IMR-90 (cell line): Measurements from ENCODE around the gene DOK4. TPM values are rescaled to one million over a fixed set of nuclear protein-coding genes. Genes with fewer than 3 reads are reported as not detected.

ENCODE experiments used
- ATAC-seq: fragments of 200-7000 bp; cut with Tn5 transposase; 2 replicates; pipeline ENCODE4 v1.9.1; 2020; ENCODE audit warnings: low read depth, mild to moderate bottlenecking, moderate library complexity
- BruUV-seq: library from RNA; stranded (reverse); fragments of 400-500 nt; replicated peaks from 2 replicates; lab custom pipeline; 2021; lab: Mats Ljungman, UMichigan
- CTCF ChIA-PET: fragments of 300-600 bp; formaldehyde crosslinking; extraction: SDS; loops from one replicate; lab custom pipeline; 2021; ENCODE audit warnings: antibody characterized with exemption; lab: Yijun Ruan, JAX
- POLR2A ChIA-PET: fragments of 300-600 bp; sonication (Branson Sonifier 250); formaldehyde crosslinking; loops from one replicate; lab custom pipeline; 2022; ENCODE audit warnings: antibody characterized with exemption; ENCODE audit not compliant: unreplicated experiment; lab: Charles Lee
- DNase-seq: peaks from one replicate; pipeline ENCODE4 v3.0.0; 2013
- H2AFZ ChIP-seq: replicated peaks from 2 replicates; pipeline ENCODE3; 2013; ENCODE audit warnings: low read length, mild to moderate bottlenecking; ENCODE audit not compliant: poor library complexity
- H2AK5ac ChIP-seq: 2 replicates; pipeline ENCODE4 v1.6.1; 2013; ENCODE audit warnings: low read depth, low read length, inconsistent platforms
- H2AK9ac ChIP-seq: replicated peaks from 2 replicates; pipeline ENCODE3; 2013; ENCODE audit warnings: mild to moderate bottlenecking, low read depth, low read length, moderate library complexity; ENCODE audit not compliant: poor library complexity
- H2BK120ac ChIP-seq: 2 replicates; pipeline ENCODE4 v1.6.1; 2013; ENCODE audit warnings: low read depth, low read length, inconsistent platforms
- H2BK15ac ChIP-seq: 3 replicates; pipeline ENCODE4 v1.6.1; 2013; ENCODE audit warnings: low read depth, low read length, inconsistent platforms
- H2BK20ac ChIP-seq: 2 replicates; pipeline ENCODE4 v1.6.1; 2013; ENCODE audit warnings: low read depth, mild to moderate bottlenecking, inconsistent platforms, low read length, moderate library complexity
- H2BK5ac ChIP-seq: 2 replicates; pipeline ENCODE4 v1.6.1; 2013; ENCODE audit warnings: mild to moderate bottlenecking, low read depth, low read length, inconsistent platforms; ENCODE audit not compliant: poor library complexity, severe bottlenecking
- H3K14ac ChIP-seq: replicated peaks from 2 replicates; pipeline ENCODE4 v1.6.1; 2013; ENCODE audit warnings: low read depth, low read length, inconsistent platforms
- H3K18ac ChIP-seq: 2 replicates; pipeline ENCODE4 v1.6.1; 2013; ENCODE audit warnings: low read depth, low read length, control low read depth
- H3K23ac ChIP-seq: 2 replicates; pipeline ENCODE4 v1.6.1; 2013; ENCODE audit warnings: low read depth, low read length, inconsistent platforms
- H3K27ac ChIP-seq: 2 replicates; pipeline ENCODE4 v1.5.1; 2013; ENCODE audit warnings: mild to moderate bottlenecking, control low read depth, low read length; ENCODE audit not compliant: insufficient read depth
- H3K27me3 ChIP-seq: 2 replicates; pipeline ENCODE4 v1.6.1; 2013; ENCODE audit warnings: low read length; ENCODE audit not compliant: control insufficient read depth, insufficient read depth
- H3K36me3 ChIP-seq: 2 replicates; pipeline ENCODE4 v1.6.1; 2013; ENCODE audit warnings: low read length, mixed read lengths; ENCODE audit not compliant: control insufficient read depth, insufficient read depth
- H3K4ac ChIP-seq: 2 replicates; pipeline ENCODE4 v1.6.1; 2013; ENCODE audit warnings: low read depth, low read length, inconsistent platforms
- H3K4me1 ChIP-seq: 2 replicates; pipeline ENCODE4 v1.6.1; 2013; ENCODE audit warnings: low read length, mixed read lengths; ENCODE audit not compliant: control insufficient read depth, insufficient read depth
- H3K4me2 ChIP-seq: 2 replicates; pipeline ENCODE4 v1.6.1; 2013; ENCODE audit warnings: low read depth, mild to moderate bottlenecking, control low read depth, low read length, moderate library complexity
- H3K4me3 ChIP-seq: 2 replicates; pipeline ENCODE4 v1.5.1; 2013; ENCODE audit warnings: low read depth, mild to moderate bottlenecking, control low read depth, low read length, moderate library complexity; ENCODE audit not compliant: insufficient read depth
- H3K56ac ChIP-seq: 2 replicates; pipeline ENCODE4 v1.6.1; 2013; ENCODE audit warnings: low read length, inconsistent platforms; ENCODE audit not compliant: insufficient read depth; ENCODE audit errors: extremely low read depth
- H3K79me1 ChIP-seq, 2 experiments: 2 replicates each; pipeline ENCODE4 v1.6.1; 2013; ENCODE audit warnings: low read length in 2 of 2, inconsistent platforms in 1 of 2, low read depth in 1 of 2
- H3K9ac ChIP-seq: 2 replicates; pipeline ENCODE4 v1.6.1; 2013; ENCODE audit warnings: low read depth, low read length, control low read depth
- H3K9me1 ChIP-seq: 2 replicates; pipeline ENCODE4 v1.6.1; 2013; ENCODE audit warnings: low read length, inconsistent platforms; ENCODE audit not compliant: insufficient read depth
- H3K9me3 ChIP-seq: 2 replicates; pipeline ENCODE4 v1.6.1; 2013; ENCODE audit warnings: low read length; ENCODE audit not compliant: control insufficient read depth, insufficient read depth
- H4K20me1 ChIP-seq: 2 replicates; pipeline ENCODE4 v1.6.1; 2013; ENCODE audit warnings: low read length, inconsistent platforms; ENCODE audit not compliant: insufficient read depth
- H4K5ac ChIP-seq: 2 replicates; pipeline ENCODE4 v1.6.1; 2013; ENCODE audit warnings: mild to moderate bottlenecking, low read depth, low read length, control low read depth
- H4K8ac ChIP-seq, 2 experiments: 2 replicates each; pipeline ENCODE4 v1.6.1; 2013; ENCODE audit warnings: low read depth in 2 of 2, low read length in 2 of 2, control low read depth in 1 of 2, inconsistent platforms in 1 of 2
- H4K91ac ChIP-seq: 2 replicates; pipeline ENCODE4 v1.6.1; 2013; ENCODE audit warnings: low read depth, low read length, inconsistent platforms; ENCODE audit not compliant: insufficient read depth
- MAZ ChIP-seq: IDR thresholded peaks from 2 replicates; pipeline ENCODE4 v1.6.1; 2012; ENCODE audit warnings: low read depth, mild to moderate bottlenecking, low read length, improper control_type of control experiment, moderate library complexity, borderline replicate concordance
- POLR2A ChIP-seq: IDR thresholded peaks from 2 replicates; pipeline ENCODE4 v1.6.1; 2012; ENCODE audit warnings: mild to moderate bottlenecking, low read depth, low read length
- RAD21 ChIP-seq: IDR thresholded peaks from 2 replicates; pipeline ENCODE4 v1.6.1; 2012; ENCODE audit warnings: low read length, improper control_type of control experiment
- RCOR1 ChIP-seq: IDR thresholded peaks from 2 replicates; pipeline ENCODE4 v1.6.1; 2012; ENCODE audit warnings: mild to moderate bottlenecking, low read length, improper control_type of control experiment; ENCODE audit not compliant: insufficient replicate concordance
- SMC3 ChIP-seq: fragments of 150-350 bp; IDR thresholded peaks from 2 replicates; pipeline ENCODE4 v1.6.1; 2016; ENCODE audit warnings: low read depth, mild to moderate bottlenecking, antibody characterized with exemption, low read length, moderate library complexity
- WGBS, 2 experiments: methylation state at CpG; one replicate each; pipeline versions ENCODE4 v1.1.5 to v1.1.7; 2013; ENCODE audit warnings: missing lambda C conversion rate in 2 of 2; ENCODE audit not compliant: insufficient read length in 1 of 2; ENCODE audit errors: extremely low coverage in 2 of 2; 5-methylcytosine and 5-hydroxymethylcytosine counted together
- dilution Hi-C: fragments of 300-500 bp; cut with HindIII; formaldehyde crosslinking; loops from one replicate; pipeline ENCODE4 v1.14.3; 2018; ENCODE audit warnings: low sequenced_read_pairs; ENCODE audit not compliant: unreplicated experiment
- in situ Hi-C: fragments of 300-500 bp; cut with MboI; formaldehyde crosslinking; loops from 3 replicates; pipeline ENCODE4 v1.14.3; 2019; ENCODE audit warnings: low sequenced_read_pairs, inconsistent platforms, mixed read lengths
- intact Hi-C: fragments of 100-400 bp; cut with micrococcal nuclease; formaldehyde crosslinking; loops from 2 replicates; pipeline ENCODE4 v1.10.0; 2022
- polyA plus RNA-seq, 3 experiments: library from polyadenylated mRNA; depleted of rRNA; stranded (reverse); fragments of >200 nt; gene quantifications; 2 replicates each; pipeline ENCODE4 v1.2.3, GENCODE V29; 2012; ENCODE audit warnings: low replicate concordance in 1 of 3
- total RNA-seq: library from RNA; depleted of rRNA; stranded (reverse); fragments of >200 nt; gene quantifications from 2 replicates; pipeline ENCODE4 v1.2.3, GENCODE V29; 2012
- TF ChIP-seq, protein P1 (sequence below): fragments of 150-350 bp; IDR thresholded peaks from 2 replicates; pipeline ENCODE4 v1.6.1; 2016; ENCODE audit warnings: low read depth, mild to moderate bottlenecking, low read length, moderate library complexity, borderline replicate concordance
- TF ChIP-seq, protein P2 (sequence below): fragments of 150-350 bp; IDR thresholded peaks from 2 replicates; pipeline ENCODE4 v1.6.1; 2017; ENCODE audit warnings: mild to moderate bottlenecking, antibody characterized with exemption, low read length, low read depth
- TF ChIP-seq, protein P3 (sequence below): conservative IDR thresholded peaks from 2 replicates; pipeline ENCODE4 v1.5.1; 2012; ENCODE audit warnings: mild to moderate bottlenecking, low read depth, low read length, improper control_type of control experiment

Gene DOK4
- total and polyA plus RNA-seq, 2 of the 4 experiments (the other 2 are of a cell fraction), result 22.0 to 25.9 TPM

DNA sequence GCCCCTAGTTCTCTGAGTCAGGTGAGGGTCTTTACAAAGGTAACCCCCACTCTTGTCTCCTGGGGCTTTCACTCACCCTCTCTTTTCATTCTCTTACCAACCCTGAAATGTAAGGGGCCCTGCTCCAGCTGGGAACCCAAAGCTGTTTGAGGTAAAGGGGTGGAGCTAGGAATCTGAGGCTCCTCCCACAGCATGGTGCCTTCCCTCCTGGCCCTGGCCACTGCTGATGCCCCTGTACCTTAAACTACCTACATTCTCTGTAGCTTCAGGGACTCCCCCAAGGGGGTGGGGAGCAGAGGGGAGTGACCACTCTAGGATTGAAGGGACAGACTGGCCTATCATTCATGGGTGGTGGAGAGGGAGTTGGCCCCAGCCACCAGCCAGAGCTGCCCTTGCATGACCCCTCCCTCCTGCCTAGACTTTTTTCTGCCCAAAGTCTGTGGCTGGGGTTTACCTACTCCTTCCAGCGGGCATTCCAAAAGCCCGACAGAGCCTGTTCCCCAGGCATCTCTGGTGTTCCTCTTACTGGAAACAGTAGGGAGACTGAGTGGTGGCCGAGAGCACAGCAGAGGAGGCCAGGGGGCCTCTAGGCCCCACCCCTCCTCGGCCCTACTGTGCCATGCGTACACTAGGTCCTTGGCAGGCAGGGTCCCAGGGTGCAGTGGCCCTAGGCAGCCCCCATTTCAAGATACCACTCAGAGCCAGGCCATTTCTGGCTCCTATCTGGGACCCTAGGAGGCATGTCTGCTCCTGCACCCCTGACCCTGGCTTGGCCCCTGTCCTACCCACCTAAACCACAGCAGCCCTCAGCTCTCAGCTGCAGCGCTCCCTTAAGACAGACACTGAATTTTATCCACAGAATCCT lies 9.5 kb downstream of the DOK4 start (continued):
- no peak for TF ChIP-seq RCOR1
- TF ChIP-seq POLR2A, result no peak

DNA sequence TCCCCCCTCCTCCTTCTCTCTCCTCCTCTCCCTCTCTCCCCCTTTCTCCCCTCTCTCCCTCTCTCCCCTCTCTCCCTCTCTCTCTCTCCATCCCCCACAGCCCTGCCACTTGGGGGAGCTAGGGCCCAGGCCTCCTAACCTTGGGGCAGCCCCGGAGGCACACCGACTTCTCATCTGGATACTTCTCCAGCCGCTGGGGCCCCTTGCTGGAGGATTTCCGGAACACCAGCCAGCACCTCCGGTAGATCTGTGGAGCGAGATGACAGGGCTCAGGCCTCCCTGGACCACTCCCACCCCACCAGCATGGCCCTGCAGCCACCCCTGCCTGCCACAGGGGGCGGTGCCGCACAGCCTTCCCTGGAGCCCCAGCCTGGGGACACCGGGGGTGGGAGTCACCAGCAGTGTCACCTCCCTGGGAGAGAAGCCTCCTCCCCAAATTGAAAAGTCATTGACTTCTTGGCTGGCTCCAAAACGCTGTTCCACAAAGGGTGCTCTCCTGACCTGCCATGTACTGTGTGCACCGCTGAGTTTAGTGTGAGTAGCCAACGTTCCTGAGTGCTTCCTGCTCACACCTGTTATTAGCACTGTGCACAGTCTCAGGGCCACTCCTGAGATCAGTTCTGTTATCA lies 10.5 kb downstream of the DOK4 start:
- Histone ChIP-seq H3K14ac (no peak overlapping the region), H3K4me2 (no peak overlapping the region), H3K9ac (no peak overlapping the region), H3K79me1 (peaks cover 9 to 22% of the 10 kb centered on the region in 2 experiments), H4K5ac (no peak overlapping the region), H3K27me3 (no peaks in the 10 kb centered on the region), H4K91ac (no peak overlapping the region), H3K56ac (no peak overlapping the region), H2BK15ac (no peak overlapping the region), H3K9me3 (no peaks in the 10 kb centered on the region), H2AK9ac (no peak overlapping the region), H2BK5ac (no peak overlapping the region), H2BK120ac (no peak overlapping the region), H3K36me3 (peaks cover 25% of the 10 kb centered on the region), H3K4me3 (no peak overlapping the region), H2AFZ (peak overlapping the region; percentile 18), H3K9me1 (no peaks in the 10 kb centered on the region), H3K23ac (no peak overlapping the region), H3K27ac (no peak overlapping the region), H2BK20ac (no peak overlapping the region), H3K4me1 (peaks cover 12% of the 10 kb centered on the region), H3K18ac (no peak overlapping the region), H3K4ac (no peak overlapping the region), H4K20me1 (0 out of 2 replicates have a peak, but pooled peaks cover 5% of the 10 kb centered on the region), H4K8ac (no peak overlapping the region), H2AK5ac (no peak overlapping the region)
- peak; percentile 33 for DNase-seq
- no TSS peak for BruUV-seq
- ATAC-seq, result peak; percentile 46
- ChIA-PET POLR2A (no interaction called here), CTCF (interaction anchor here (0.7 kb wide), 1 partner anchor 19 kb away, joined by 3 read pairs; no protein-coding TSS in a partner anchor)
- whole genome bisulfite sequencing, 2 experiments, result no CpG with 5 or more reads among the region's 12 CpGs
- TF ChIP-seq, protein P1, sequence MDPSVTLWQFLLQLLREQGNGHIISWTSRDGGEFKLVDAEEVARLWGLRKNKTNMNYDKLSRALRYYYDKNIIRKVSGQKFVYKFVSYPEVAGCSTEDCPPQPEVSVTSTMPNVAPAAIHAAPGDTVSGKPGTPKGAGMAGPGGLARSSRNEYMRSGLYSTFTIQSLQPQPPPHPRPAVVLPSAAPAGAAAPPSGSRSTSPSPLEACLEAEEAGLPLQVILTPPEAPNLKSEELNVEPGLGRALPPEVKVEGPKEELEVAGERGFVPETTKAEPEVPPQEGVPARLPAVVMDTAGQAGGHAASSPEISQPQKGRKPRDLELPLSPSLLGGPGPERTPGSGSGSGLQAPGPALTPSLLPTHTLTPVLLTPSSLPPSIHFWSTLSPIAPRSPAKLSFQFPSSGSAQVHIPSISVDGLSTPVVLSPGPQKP, result no peak
- TF ChIP-seq RAD21 (peak; percentile 40), SMC3 (no peak), MAZ (0 out of 2 replicates have a peak, but pooled peaks have one; percentile 28), RCOR1 (no peak)
- TF ChIP-seq, protein P2, sequence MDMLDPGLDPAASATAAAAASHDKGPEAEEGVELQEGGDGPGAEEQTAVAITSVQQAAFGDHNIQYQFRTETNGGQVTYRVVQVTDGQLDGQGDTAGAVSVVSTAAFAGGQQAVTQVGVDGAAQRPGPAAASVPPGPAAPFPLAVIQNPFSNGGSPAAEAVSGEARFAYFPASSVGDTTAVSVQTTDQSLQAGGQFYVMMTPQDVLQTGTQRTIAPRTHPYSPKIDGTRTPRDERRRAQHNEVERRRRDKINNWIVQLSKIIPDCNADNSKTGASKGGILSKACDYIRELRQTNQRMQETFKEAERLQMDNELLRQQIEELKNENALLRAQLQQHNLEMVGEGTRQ, result no peak
- TF ChIP-seq, protein P3, sequence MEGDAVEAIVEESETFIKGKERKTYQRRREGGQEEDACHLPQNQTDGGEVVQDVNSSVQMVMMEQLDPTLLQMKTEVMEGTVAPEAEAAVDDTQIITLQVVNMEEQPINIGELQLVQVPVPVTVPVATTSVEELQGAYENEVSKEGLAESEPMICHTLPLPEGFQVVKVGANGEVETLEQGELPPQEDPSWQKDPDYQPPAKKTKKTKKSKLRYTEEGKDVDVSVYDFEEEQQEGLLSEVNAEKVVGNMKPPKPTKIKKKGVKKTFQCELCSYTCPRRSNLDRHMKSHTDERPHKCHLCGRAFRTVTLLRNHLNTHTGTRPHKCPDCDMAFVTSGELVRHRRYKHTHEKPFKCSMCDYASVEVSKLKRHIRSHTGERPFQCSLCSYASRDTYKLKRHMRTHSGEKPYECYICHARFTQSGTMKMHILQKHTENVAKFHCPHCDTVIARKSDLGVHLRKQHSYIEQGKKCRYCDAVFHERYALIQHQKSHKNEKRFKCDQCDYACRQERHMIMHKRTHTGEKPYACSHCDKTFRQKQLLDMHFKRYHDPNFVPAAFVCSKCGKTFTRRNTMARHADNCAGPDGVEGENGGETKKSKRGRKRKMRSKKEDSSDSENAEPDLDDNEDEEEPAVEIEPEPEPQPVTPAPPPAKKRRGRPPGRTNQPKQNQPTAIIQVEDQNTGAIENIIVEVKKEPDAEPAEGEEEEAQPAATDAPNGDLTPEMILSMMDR, result peak; percentile 55
- intact Hi-C loops (no loop called here), in situ Hi-C loops (no loop called here), dilution Hi-C loops (no loop called here)
